Astrocyte of the cerebellum (primary cell): ENCODE results near the gene CREM.
A peak's percentile ranks its signal among the peaks of the same experiment; 100 is the strongest.

Experiments
- DNase-seq: peaks from one replicate; pipeline ENCODE4 v3.0.0-alpha.2; 2011; ENCODE audit warnings: low read depth
- H3K4me3 ChIP-seq: 2 replicates; pipeline ENCODE4 v1.5.1; 2011; ENCODE audit warnings: mild to moderate bottlenecking, low read depth, low read length, moderate library complexity
- in situ Hi-C: cut with HindIII; loops from 2 replicates; pipeline ENCODE4 v1.10.0; 2017; ENCODE audit warnings: low sequenced_read_pairs
- TF ChIP-seq, protein P1 (sequence below): IDR thresholded peaks from 2 replicates; pipeline ENCODE4 v1.5.1; 2012; ENCODE audit warnings: low read length, low read depth, moderate library complexity, mild to moderate bottlenecking; ENCODE audit errors: missing control alignments

CREM gene

DNA sequence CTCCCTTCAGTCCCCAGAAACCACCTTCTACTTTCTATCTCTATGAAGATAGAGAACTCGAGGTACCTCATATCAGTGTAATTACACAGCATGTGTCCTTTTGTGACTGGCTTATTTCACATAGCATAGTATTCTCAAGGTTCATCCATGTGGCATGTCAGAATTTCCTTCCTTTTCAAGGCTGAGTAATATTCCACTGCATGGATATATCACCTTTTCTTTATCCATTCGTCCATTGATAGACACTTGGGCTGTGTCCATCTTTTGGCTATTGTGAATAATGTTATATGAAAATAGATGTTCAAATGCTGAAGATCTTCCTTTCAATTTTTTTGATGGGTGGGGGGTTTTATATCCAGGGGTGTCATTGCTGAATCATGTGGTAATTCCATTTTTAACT, 117.9 kb downstream of the CREM start:
- TF ChIP-seq, protein P1, sequence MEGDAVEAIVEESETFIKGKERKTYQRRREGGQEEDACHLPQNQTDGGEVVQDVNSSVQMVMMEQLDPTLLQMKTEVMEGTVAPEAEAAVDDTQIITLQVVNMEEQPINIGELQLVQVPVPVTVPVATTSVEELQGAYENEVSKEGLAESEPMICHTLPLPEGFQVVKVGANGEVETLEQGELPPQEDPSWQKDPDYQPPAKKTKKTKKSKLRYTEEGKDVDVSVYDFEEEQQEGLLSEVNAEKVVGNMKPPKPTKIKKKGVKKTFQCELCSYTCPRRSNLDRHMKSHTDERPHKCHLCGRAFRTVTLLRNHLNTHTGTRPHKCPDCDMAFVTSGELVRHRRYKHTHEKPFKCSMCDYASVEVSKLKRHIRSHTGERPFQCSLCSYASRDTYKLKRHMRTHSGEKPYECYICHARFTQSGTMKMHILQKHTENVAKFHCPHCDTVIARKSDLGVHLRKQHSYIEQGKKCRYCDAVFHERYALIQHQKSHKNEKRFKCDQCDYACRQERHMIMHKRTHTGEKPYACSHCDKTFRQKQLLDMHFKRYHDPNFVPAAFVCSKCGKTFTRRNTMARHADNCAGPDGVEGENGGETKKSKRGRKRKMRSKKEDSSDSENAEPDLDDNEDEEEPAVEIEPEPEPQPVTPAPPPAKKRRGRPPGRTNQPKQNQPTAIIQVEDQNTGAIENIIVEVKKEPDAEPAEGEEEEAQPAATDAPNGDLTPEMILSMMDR: no peak
- no peak for DNase-seq
- no peak overlapping the region for H3K4me3 ChIP-seq
- in situ Hi-C loops: no loop called here

DNA sequence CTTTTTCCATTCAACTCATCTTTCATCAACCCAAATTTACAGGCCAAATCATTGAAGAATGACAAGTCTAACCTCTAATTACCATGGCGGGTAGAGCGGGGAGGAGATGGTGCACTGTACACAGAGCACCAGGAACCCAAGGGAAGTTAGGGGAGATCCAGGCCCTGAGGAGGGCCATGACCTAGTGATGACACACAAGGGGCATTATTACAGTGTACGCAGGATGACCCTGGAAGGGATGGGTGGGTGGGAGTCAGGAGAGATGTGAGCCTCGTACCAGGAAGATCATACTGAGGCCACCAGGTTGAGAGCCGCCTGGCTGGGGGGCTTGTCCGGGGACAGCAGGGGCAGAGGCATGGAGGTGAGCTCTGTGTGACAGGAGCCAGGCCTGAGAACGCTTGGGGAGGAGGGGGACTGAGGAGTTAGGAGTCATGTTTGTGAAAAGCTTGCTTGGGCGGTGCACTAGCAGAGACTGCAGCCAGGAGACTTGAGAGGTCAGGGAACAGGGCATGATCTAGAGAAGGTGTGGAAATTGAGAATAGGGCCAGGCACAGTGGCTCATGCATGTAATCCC, 120.2 kb downstream of the CREM start:
- in situ Hi-C loops: no loop called here
- TF ChIP-seq, protein P1: no peak
- DNase-seq: no peak
- H3K4me3 ChIP-seq: no peak overlapping the region

DNA sequence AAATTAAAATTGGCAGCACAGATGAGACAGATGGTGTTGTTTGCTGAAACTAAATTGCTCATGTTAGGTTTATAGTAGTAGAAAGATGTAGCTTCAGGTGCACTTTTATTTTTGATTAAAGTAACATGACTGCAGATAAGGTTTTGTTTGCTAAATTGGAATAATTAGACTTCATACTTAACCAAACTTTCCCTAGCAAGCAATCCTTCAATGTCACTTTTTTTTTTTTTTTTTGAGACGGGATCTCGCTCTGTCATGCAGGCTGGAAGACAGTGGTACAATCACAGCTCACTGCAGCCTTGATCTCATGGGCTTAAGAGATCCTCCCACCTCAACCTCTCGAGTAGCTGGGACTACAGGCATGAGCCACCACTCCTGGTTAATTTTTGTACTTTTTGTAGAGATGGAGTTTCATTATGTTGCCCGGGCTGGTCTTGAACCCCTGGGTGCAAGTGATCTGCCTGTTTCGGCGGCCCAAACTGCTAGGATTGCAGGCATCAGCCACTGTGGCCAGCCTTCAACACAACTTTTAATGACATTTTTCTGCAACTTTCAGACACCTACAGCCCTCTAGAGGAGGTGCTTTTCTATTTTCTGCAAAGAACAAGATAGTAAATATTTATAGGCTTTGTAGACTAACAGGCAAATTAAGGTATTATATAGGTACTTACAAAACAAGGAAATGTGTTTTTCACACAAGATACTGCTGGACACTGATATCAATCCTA, 124.9 kb downstream of the CREM start:
- TF ChIP-seq, protein P1: no peak
- in situ Hi-C loops: no loop called here
- no peak for DNase-seq
- no peak overlapping the region for H3K4me3 ChIP-seq

DNA sequence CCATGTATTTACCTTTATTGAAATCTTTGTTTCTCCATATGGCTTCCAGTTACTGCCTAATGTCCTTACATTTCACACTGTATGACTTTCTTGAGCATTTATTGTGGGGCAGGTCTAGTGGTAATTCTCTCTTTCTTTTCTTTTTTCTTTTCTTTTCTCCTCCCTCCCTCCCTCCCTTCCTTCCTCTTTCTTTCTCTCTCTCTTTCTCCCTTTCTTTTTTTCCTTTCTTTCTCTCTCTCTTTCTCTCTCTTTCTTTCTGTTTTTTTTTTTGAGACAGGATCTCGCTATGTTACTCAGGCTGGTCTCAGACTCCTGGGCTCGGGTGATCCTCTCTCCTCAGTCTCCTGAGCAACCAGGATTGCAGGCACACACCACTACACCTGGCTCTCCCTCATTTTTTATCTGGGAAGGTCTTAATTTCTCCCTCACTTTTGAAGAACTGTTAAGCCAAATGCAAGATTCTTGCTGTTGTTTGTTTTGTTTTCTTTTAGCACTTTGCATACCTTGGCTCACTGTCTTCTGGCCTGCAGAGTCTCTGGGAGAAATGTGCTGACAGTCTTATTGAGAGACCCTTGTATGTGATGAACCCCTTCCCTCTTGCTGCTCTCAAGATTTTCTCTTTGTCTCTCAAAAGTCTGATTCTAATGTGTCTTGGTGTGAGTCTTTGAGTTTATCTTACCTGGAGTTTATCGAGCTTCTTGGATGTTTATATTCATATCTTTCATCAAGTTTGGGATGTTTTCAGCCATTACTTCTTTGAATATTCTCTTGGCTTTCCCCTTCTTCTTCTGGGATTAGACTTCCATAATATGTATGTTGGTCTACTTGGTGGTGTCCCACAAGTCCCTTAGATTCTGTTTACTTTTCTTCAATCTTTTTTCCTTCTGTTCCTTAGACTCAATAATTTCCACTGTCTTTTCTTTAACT, 130.7 kb downstream of the CREM start:
- in situ Hi-C loops: no loop called here
- H3K4me3 ChIP-seq: no peak overlapping the region
- TF ChIP-seq, protein P1: no peak
- no peak for DNase-seq

DNA sequence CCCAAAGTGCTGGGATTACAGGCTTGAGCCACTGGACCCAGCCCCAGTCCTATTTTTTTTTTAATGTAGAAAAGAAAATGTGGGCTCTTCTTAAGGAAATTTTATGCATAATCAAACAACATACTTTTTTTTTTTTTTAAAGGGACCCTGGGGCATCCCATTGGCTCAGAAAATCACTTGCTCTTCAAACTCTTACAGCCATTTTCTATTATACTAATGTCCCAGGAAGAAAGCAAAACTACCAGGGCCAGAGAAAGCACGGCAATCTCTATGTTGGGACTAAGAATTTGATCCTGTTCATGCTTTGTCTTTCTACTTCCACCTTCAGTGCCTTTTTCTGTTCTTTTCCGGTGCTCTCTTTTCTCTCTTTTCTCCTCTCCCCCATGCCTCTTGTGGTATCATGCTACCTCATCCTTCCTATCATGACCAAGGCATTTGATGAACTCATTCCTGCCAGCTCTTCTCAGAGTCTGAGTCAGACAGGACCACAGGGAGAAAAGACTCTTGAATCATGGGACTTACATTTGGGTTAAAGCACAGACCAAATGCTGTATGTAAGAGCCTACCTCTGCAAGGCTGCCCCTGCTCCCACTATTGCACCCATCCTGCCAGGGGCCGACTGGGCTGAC, 133.2 kb downstream of the CREM start:
- no peak overlapping the region for H3K4me3 ChIP-seq
- peak; percentile 70 for DNase-seq
- in situ Hi-C loops: no loop called here
- TF ChIP-seq, protein P1: no peak

DNA sequence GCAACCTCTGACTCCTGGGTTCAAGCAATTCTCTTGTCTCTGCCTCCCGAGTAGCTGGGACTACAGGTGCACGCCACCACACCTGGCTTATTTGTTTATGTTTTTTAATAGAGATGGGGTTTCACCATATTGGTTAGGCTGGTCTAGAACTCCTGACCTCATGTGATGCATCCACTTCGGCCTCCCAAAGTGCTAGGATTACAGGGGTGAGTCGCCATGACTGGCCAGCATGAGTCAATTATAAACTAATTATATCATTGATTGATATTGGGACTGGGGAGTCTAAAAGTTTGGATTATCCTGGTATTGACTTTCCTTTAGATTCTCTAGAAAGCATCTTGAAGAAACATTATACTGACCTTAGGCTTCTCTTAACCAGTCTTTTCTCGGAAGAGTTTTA, 135.8 kb downstream of the CREM start:
- in situ Hi-C loops: no loop called here
- no peak for DNase-seq
- TF ChIP-seq, protein P1: no peak
- no peak overlapping the region for H3K4me3 ChIP-seq
